Karpas-422 (cell line): Measurements from ENCODE around the gene ASCC2. TPM values are rescaled to one million over a fixed set of nuclear protein-coding genes. Genes with fewer than 3 reads are reported as not detected.
A peak's percentile ranks its signal among the peaks of the same experiment; 100 is the strongest.
"Not testable (repeated sequence)": the region's sequence is repeated elsewhere in the genome, so short reads cannot be mapped to it uniquely, and the experiment has no call there.

Experiments used
- DNase-seq: peaks from one replicate; pipeline ENCODE4 v3.0.0-alpha.2; 2015
- H2AFZ ChIP-seq: fragments of 200-600 bp; sonication (generic); 2 replicates; pipeline ENCODE4 v1.6.1; 2014; ENCODE audit warnings: antibody characterized with exemption, low read length, mixed read lengths
- H3K27ac ChIP-seq: fragments of 200-600 bp; sonication (generic); 2 replicates; pipeline ENCODE4 v1.5.1; 2014; ENCODE audit warnings: mild to moderate bottlenecking, low read length, moderate library complexity
- H3K27me3 ChIP-seq: fragments of 200-600 bp; sonication (generic); 2 replicates; pipeline ENCODE4 v1.6.1; 2014; ENCODE audit warnings: low read length, mixed read lengths
- H3K36me3 ChIP-seq: fragments of 200-600 bp; sonication (generic); 2 replicates; pipeline ENCODE4 v1.6.1; 2014; ENCODE audit warnings: low read length, mixed read lengths; ENCODE audit not compliant: insufficient read depth
- H3K4me1 ChIP-seq: fragments of 200-600 bp; sonication (generic); 2 replicates; pipeline ENCODE4 v1.6.1; 2014; ENCODE audit warnings: mild to moderate bottlenecking, low read length, mixed read lengths
- H3K4me2 ChIP-seq: fragments of 200-600 bp; sonication (generic); 2 replicates; pipeline ENCODE4 v1.6.1; 2014; ENCODE audit warnings: low read length, low read depth, mild to moderate bottlenecking; ENCODE audit not compliant: poor library complexity, severe bottlenecking
- H3K4me3 ChIP-seq: fragments of 200-600 bp; sonication (generic); 2 replicates; pipeline ENCODE4 v1.5.1; 2014; ENCODE audit warnings: mild to moderate bottlenecking, antibody characterized with exemption, low read length, mixed read lengths
- H3K79me2 ChIP-seq: fragments of 200-600 bp; sonication (generic); 2 replicates; pipeline ENCODE4 v1.6.1; 2014; ENCODE audit warnings: mild to moderate bottlenecking, low read length, mixed read lengths
- H3K9ac ChIP-seq: fragments of 200-600 bp; sonication (generic); 2 replicates; pipeline ENCODE4 v1.6.0; 2014; ENCODE audit warnings: low read length
- H3K9me2 ChIP-seq: fragments of 200-600 bp; sonication (generic), shearing (Covaris generic); replicated peaks from 2 replicates; pipeline ENCODE4 v1.6.0; 2014; ENCODE audit warnings: mild to moderate bottlenecking, low read length, moderate library complexity; ENCODE audit not compliant: insufficient read depth
- H3K9me3 ChIP-seq: fragments of 300-700, 200-600 bp; sonication (generic); 2 replicates; pipeline ENCODE4 v1.6.1; 2014; ENCODE audit warnings: low read length, mixed read lengths
- H4K20me1 ChIP-seq: fragments of 200-600 bp; sonication (generic); 2 replicates; pipeline ENCODE4 v1.6.1; 2014; ENCODE audit warnings: mild to moderate bottlenecking, antibody characterized with exemption, low read length, low read depth; ENCODE audit not compliant: insufficient read depth
- total RNA-seq: library from RNA; depleted of rRNA; stranded (reverse); fragments of >200 nt; shearing (Covaris generic); gene quantifications from 2 replicates; pipeline ENCODE4 v1.2.3, GENCODE V29; 2014; ENCODE audit warnings: low replicate concordance

The ASCC2 gene
- total RNA-seq, 1 experiment from 2014 or later, result 29.5 TPM

DNA sequence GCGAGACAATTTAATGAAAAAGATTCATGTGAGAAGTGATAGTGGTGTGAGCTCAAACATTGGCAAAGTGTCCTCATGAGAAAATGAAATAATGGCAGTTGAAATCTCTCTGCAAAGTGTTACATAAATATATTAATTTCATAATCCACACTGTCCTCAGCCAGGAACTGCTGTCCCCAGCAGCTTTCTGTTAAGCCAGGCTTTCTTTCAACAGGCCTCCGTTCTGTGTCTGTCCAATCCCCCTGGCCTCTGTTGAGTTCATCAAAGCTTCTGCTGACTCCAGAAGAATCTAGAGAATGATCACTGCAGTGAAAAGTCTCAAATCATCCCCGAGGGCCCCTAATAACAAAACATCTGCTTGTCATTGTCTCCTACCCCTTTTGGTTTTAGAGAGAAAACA, 10.0 kb upstream of the ASCC2 start:
- no peaks in the 10 kb centered on the region for H3K9me3 ChIP-seq
- no peak overlapping the region for H3K27ac ChIP-seq
- no peaks in the 10 kb centered on the region for H3K4me1 ChIP-seq
- no peak overlapping the region for H3K9ac ChIP-seq
- H3K79me2 ChIP-seq, result no peaks in the 10 kb centered on the region
- no peak overlapping the region for H2AFZ ChIP-seq
- H3K27me3 ChIP-seq, result 0 out of 2 replicates have a peak, but pooled peaks cover 5% of the 10 kb centered on the region
- no peaks in the 10 kb centered on the region for H3K36me3 ChIP-seq
- H3K4me3 ChIP-seq, result no peak overlapping the region
- no peak for DNase-seq
- H3K9me2 ChIP-seq, result no peaks in the 10 kb centered on the region
- no peak overlapping the region for H3K4me2 ChIP-seq
- H4K20me1 ChIP-seq, result no peaks in the 10 kb centered on the region

GRCh38 chr22:29846290-29846689, 8.2 kb upstream of the ASCC2 start:
- no peak overlapping the region for H3K4me3 ChIP-seq
- no peak overlapping the region for H3K27ac ChIP-seq
- no peak overlapping the region for H3K9ac ChIP-seq
- 0 out of 2 replicates have a peak, but pooled peaks cover 5% of the 10 kb centered on the region for H3K27me3 ChIP-seq
- no peak overlapping the region for H2AFZ ChIP-seq
- no peaks in the 10 kb centered on the region for H3K9me3 ChIP-seq
- H3K36me3 ChIP-seq, result no peaks in the 10 kb centered on the region
- no peaks in the 10 kb centered on the region for H3K4me1 ChIP-seq
- no peak for DNase-seq
- no peaks in the 10 kb centered on the region for H3K9me2 ChIP-seq
- H3K79me2 ChIP-seq, result no peaks in the 10 kb centered on the region
- H4K20me1 ChIP-seq, result no peaks in the 10 kb centered on the region
- H3K4me2 ChIP-seq, result no peak overlapping the region

DNA sequence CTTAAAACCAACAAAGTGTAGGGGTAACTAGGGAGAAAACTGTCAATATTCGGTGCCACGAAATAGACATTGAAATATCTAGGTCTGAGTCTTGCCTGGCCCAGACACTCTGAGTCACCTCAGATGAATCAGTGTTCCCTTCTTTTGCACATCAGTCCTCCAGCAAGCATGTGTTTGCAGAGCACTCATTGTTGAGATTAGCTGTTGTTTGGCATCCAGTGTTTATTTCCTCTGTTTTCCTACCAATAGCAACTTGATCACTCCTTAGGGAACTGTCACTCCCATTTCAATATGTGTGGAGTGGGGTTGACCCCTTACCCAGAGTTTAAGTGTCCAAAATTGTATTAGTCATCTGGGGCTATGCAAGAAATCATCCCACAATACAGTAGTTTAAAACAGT, 4.7 kb upstream of the ASCC2 start:
- no peaks in the 10 kb centered on the region for H3K27me3 ChIP-seq
- H3K4me3 ChIP-seq, result no peak overlapping the region
- peaks cover 2% of the 10 kb centered on the region for H3K79me2 ChIP-seq
- no peak overlapping the region for H2AFZ ChIP-seq
- H3K4me2 ChIP-seq, result no peak overlapping the region
- no peak overlapping the region for H3K9ac ChIP-seq
- H3K9me3 ChIP-seq, result no peaks in the 10 kb centered on the region
- no peaks in the 10 kb centered on the region for H3K36me3 ChIP-seq
- no peak for DNase-seq
- peaks cover 6% of the 10 kb centered on the region for H3K4me1 ChIP-seq
- H3K9me2 ChIP-seq, result no peaks in the 10 kb centered on the region
- H4K20me1 ChIP-seq, result no peaks in the 10 kb centered on the region
- no peak overlapping the region for H3K27ac ChIP-seq

- Histone ChIP-seq H3K9me3 (no peaks in the 10 kb centered on the region), H3K9me2 (no peaks in the 10 kb centered on the region), H3K36me3 (no peaks in the 10 kb centered on the region), H3K27me3 (no peaks in the 10 kb centered on the region), H3K79me2 (peaks cover 8% of the 10 kb centered on the region), H2AFZ (no peak overlapping the region), H3K27ac (no peak overlapping the region), H4K20me1 (no peaks in the 10 kb centered on the region), H3K4me2 (no peak overlapping the region), H3K4me1 (peaks cover 10% of the 10 kb centered on the region), H3K4me3 (no peak overlapping the region), H3K9ac (no peak overlapping the region)
- no peak for DNase-seq
Measured at GRCh38 chr22:29842172-29842571, 4.1 kb upstream of the ASCC2 start.

DNA sequence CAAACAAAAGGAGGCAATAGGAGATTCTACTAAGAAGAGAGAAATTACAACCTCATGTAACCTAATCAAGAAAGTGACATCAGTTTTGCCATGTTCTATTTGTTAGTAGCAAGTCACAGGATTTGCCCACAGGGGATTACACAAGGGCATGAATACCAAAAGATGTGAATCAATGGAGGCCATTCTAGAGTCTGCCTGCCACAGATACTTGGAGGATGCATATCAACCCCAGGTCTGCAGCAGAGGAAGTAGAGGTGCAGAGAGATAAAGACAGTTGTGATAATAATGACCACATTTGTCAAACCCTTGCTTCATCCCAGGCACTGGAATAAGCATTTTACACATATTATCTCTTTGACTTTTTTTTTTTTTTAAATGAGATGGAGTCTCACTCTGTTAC, 2.4 kb upstream of the ASCC2 start:
- Histone ChIP-seq H3K4me1 (peaks cover 19% of the 10 kb centered on the region), H3K9ac (no peak overlapping the region), H2AFZ (no peak overlapping the region), H4K20me1 (no peaks in the 10 kb centered on the region), H3K27me3 (no peaks in the 10 kb centered on the region), H3K36me3 (no peaks in the 10 kb centered on the region), H3K79me2 (peaks cover 25% of the 10 kb centered on the region), H3K27ac (no peak overlapping the region), H3K4me2 (no peak overlapping the region), H3K9me2 (no peaks in the 10 kb centered on the region), H3K4me3 (no peak overlapping the region), H3K9me3 (no peaks in the 10 kb centered on the region)
- no peak for DNase-seq

DNA sequence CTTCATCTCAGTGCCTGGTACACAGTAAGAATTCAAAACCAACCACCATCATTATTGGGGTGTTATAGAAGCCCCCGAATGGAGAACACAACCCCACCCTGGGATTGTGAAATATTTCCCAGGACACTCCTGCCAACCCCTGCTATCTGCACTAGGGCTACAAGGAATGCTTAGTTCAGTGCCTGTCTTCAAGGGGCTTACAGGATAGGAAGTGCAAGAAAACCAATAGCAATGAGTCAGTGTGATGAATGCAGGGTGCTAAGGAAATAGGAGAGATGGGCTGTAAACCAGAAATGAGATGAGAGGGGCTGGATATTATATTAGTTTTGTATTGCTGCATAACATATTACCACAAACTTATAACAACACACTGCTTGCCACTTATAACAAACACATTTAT, 965 bp upstream of the ASCC2 start:
- H3K4me2 ChIP-seq, result peak overlapping the region; percentile 94
- H4K20me1 ChIP-seq, result no peaks in the 10 kb centered on the region
- H3K9me2 ChIP-seq, result no peaks in the 10 kb centered on the region
- H3K9me3 ChIP-seq, result no peaks in the 10 kb centered on the region
- peak overlapping the region; percentile 99 for H3K4me3 ChIP-seq
- H3K79me2 ChIP-seq, result peaks cover 35% of the 10 kb centered on the region
- no peak overlapping the region for H3K27ac ChIP-seq
- H2AFZ ChIP-seq, result peak overlapping the region; percentile 98
- no peak overlapping the region for H3K9ac ChIP-seq
- H3K4me1 ChIP-seq, result peaks cover 19% of the 10 kb centered on the region
- no peaks in the 10 kb centered on the region for H3K27me3 ChIP-seq
- no peaks in the 10 kb centered on the region for H3K36me3 ChIP-seq
- DNase-seq, result no peak

- Histone ChIP-seq H3K27ac (no peak overlapping the region), H3K4me2 (peak overlapping the region; percentile 94), H3K27me3 (no peaks in the 10 kb centered on the region), H3K79me2 (peaks cover 36% of the 10 kb centered on the region), H3K9me2 (no peaks in the 10 kb centered on the region), H2AFZ (peak overlapping the region; percentile 98), H3K36me3 (no peaks in the 10 kb centered on the region), H3K4me1 (peaks cover 19% of the 10 kb centered on the region), H3K4me3 (peak overlapping the region; percentile 99), H3K9me3 (no peaks in the 10 kb centered on the region), H3K9ac (peak overlapping the region; percentile 91), H4K20me1 (no peaks in the 10 kb centered on the region)
- DNase-seq, result no peak
Measured at GRCh38 chr22:29838599-29838956, 504 bp upstream of the ASCC2 start.

GRCh38 chr22:29836791-29837370, 1.2 kb downstream of the ASCC2 start:
- not testable (repeated sequence) for H3K9me2 ChIP-seq, H3K27me3 ChIP-seq, H4K20me1 ChIP-seq, H3K9me3 ChIP-seq, H3K27ac ChIP-seq, H2AFZ ChIP-seq, H3K36me3 ChIP-seq, DNase-seq
- Histone ChIP-seq H3K4me2 (peak overlapping the region; percentile 94), H3K4me3 (peak overlapping the region; percentile 99; the same call in 1 of the 2 replicates), H3K79me2 (peaks cover 39% of the 10 kb centered on the region), H3K4me1 (peaks cover 19% of the 10 kb centered on the region), H3K9ac (peak overlapping the region; percentile 91; the same call in 1 of the 2 replicates)
